H1 (cell line): ENCODE data around the gene NOVA1. TPM values are rescaled to one million over a fixed set of nuclear protein-coding genes. Genes with fewer than 3 reads are reported as not detected.

Experiments
- CTCF ChIA-PET: fragments of 300-600 bp; sonication (Branson Sonifier 250); formaldehyde crosslinking; loops from one replicate; lab custom pipeline; 2021; ENCODE audit not compliant: partially characterized antibody; lab: Charles Lee
- POLR2A ChIA-PET: fragments of 300-600 bp; sonication (Branson Sonifier 250); formaldehyde crosslinking; loops from one replicate; lab custom pipeline; 2021; ENCODE audit warnings: inconsistent platforms; ENCODE audit not compliant: partially characterized antibody; lab: Charles Lee
- DNase-seq, 2 experiments: peaks; one replicate each; pipeline versions ENCODE4 v3.0.0 to v3.0.0-alpha.2; 2010 to 2022; ENCODE audit warnings: low spot score in 2 of 2, low read depth in 1 of 2, mixed read lengths in 1 of 2
- FAIRE-seq: peaks from 2 replicates; lab custom pipeline; 2011; peaks lifted over from hg19 to GRCh38; lab: Jason Lieb, UNC
- H2AFZ ChIP-seq: 2 replicates; pipeline ENCODE4 v1.8.1; 2012; ENCODE audit warnings: low read length, inconsistent platforms
- H2AK5ac ChIP-seq: 2 replicates; pipeline ENCODE4 v1.6.1; 2013; ENCODE audit warnings: low read depth, low read length
- H2BK120ac ChIP-seq: replicated peaks from 2 replicates; pipeline ENCODE3; 2013; ENCODE audit warnings: low read depth, low read length, inconsistent platforms
- H2BK12ac ChIP-seq: 2 replicates; pipeline ENCODE4 v1.6.1; 2013; ENCODE audit warnings: low read depth, low read length
- H2BK15ac ChIP-seq: 2 replicates; pipeline ENCODE4 v1.6.1; 2013; ENCODE audit warnings: low read length
- H2BK20ac ChIP-seq: 2 replicates; pipeline ENCODE4 v1.6.1; 2013; ENCODE audit warnings: low read length
- H2BK5ac ChIP-seq: 2 replicates; pipeline ENCODE4 v1.6.1; 2013; ENCODE audit warnings: low read depth, low read length
- H3K14ac ChIP-seq: 2 replicates; pipeline ENCODE4 v1.6.1; 2013; ENCODE audit warnings: inconsistent platforms; ENCODE audit not compliant: insufficient read length
- H3K18ac ChIP-seq: 2 replicates; pipeline ENCODE4 v1.6.1; 2013; ENCODE audit warnings: low read length; ENCODE audit errors: extremely low read depth
- H3K23ac ChIP-seq: 2 replicates; pipeline ENCODE4 v1.6.1; 2013; ENCODE audit warnings: inconsistent platforms; ENCODE audit not compliant: insufficient read length
- H3K23me2 ChIP-seq: 2 replicates; pipeline ENCODE4 v1.6.1; 2013; ENCODE audit warnings: low read depth, low read length
- H3K27ac ChIP-seq: 2 replicates; pipeline ENCODE4 v1.6.1; 2011; ENCODE audit warnings: low read depth, low read length, inconsistent platforms
- H3K27me3 ChIP-seq, 4 experiments: replicated peaks in 1 of 4; 1 replicate in 1 of 4; 2 replicates in 3 of 4; pipeline versions ENCODE4 v1.6.1 to v1.8.1; 2011 to 2013; ENCODE audit warnings: low read length in 3 of 4, mild to moderate bottlenecking in 3 of 4, inconsistent platforms in 2 of 4, mixed read lengths in 2 of 4, moderate library complexity in 1 of 4; ENCODE audit not compliant: control insufficient read depth in 3 of 4, insufficient read depth in 3 of 4; ENCODE audit errors: extremely low read depth in 1 of 4
- H3K36me3 ChIP-seq, 4 experiments: 2 replicates each; pipeline versions ENCODE4 v1.6.1 to v1.8.1; 2011 to 2013; ENCODE audit warnings: mild to moderate bottlenecking in 4 of 4, low read length in 3 of 4, moderate library complexity in 2 of 4, control low read depth in 1 of 4, inconsistent platforms in 1 of 4; ENCODE audit not compliant: insufficient read depth in 4 of 4, control insufficient read depth in 2 of 4
- H3K4ac ChIP-seq: replicated peaks from 2 replicates; pipeline ENCODE3; 2013; ENCODE audit warnings: low read length, low read depth, mixed read lengths, inconsistent platforms; ENCODE audit not compliant: insufficient read length
- H3K4me1 ChIP-seq, 4 experiments: replicated peaks in 1 of 4; 1 replicate in 1 of 4; 2 replicates in 3 of 4; pipeline versions ENCODE4 v1.6.1 to v1.8.1; 2011 to 2013; ENCODE audit warnings: low read length in 3 of 4, inconsistent platforms in 2 of 4, mixed read lengths in 1 of 4; ENCODE audit not compliant: insufficient read depth in 4 of 4, control insufficient read depth in 3 of 4
- H3K4me2 ChIP-seq, 2 experiments: 2 replicates each; pipeline versions ENCODE4 v1.6.1 to v1.8.1; 2011 to 2013; ENCODE audit warnings: low read depth in 2 of 2, low read length in 2 of 2, control low read depth in 1 of 2, inconsistent platforms in 1 of 2, mild to moderate bottlenecking in 1 of 2; ENCODE audit not compliant: insufficient read depth in 1 of 2
- H3K4me3 ChIP-seq, 4 experiments: fragments of 200-600, 300-600 bp in 1 of 4; sonication (generic), shearing (Covaris generic), sonication (Bioruptor Twin) in 1 of 4; 2 replicates each; pipeline versions ENCODE4 v1.5.1 to v1.8.1; 2011 to 2016; ENCODE audit warnings: low read length in 4 of 4, low read depth in 3 of 4, control low read depth in 2 of 4, inconsistent platforms in 2 of 4, mild to moderate bottlenecking in 2 of 4, mixed read lengths in 1 of 4, moderate library complexity in 1 of 4; ENCODE audit not compliant: insufficient read depth in 2 of 4; ENCODE audit errors: extremely low read depth in 1 of 4
- H3K56ac ChIP-seq: replicated peaks from 2 replicates; pipeline ENCODE3; 2013; ENCODE audit warnings: low read depth, mild to moderate bottlenecking, mixed read lengths, low read length, inconsistent platforms; ENCODE audit not compliant: insufficient read length
- H3K79me1 ChIP-seq: 2 replicates; pipeline ENCODE4 v1.6.1; 2013; ENCODE audit warnings: low read depth, low read length, control low read depth
- H3K79me2 ChIP-seq, 2 experiments: 2 replicates each; pipeline versions ENCODE4 v1.6.1 to v1.8.1; 2012 to 2013; ENCODE audit warnings: low read length in 2 of 2, mild to moderate bottlenecking in 2 of 2, inconsistent platforms in 1 of 2; ENCODE audit not compliant: insufficient read depth in 2 of 2, control insufficient read depth in 1 of 2
- H3K9ac ChIP-seq, 4 experiments: replicated peaks in 1 of 4; 1 replicate in 1 of 4; 2 replicates in 3 of 4; pipeline versions ENCODE4 v1.6.1 to v1.8.1; 2011 to 2013; ENCODE audit warnings: low read depth in 3 of 4, low read length in 3 of 4, control low read depth in 2 of 4, mild to moderate bottlenecking in 2 of 4, moderate library complexity in 2 of 4, inconsistent platforms in 1 of 4; ENCODE audit errors: extremely low read depth in 1 of 4
- H3K9me3 ChIP-seq, 2 experiments: 2 replicates each; pipeline versions ENCODE4 v1.6.1 to v1.8.1; 2012 to 2013; ENCODE audit warnings: mild to moderate bottlenecking in 2 of 2, moderate library complexity in 2 of 2, control low read depth in 1 of 2, inconsistent platforms in 1 of 2, low read depth in 1 of 2, low read length in 1 of 2, mixed read lengths in 1 of 2; ENCODE audit not compliant: insufficient read depth in 2 of 2
- H4K20me1 ChIP-seq, 2 experiments: replicated peaks in 1 of 2; 2 replicates each; pipeline versions ENCODE3 to v1.8.1; 2011 to 2013; ENCODE audit warnings: inconsistent platforms in 2 of 2, low read length in 2 of 2, mild to moderate bottlenecking in 1 of 2; ENCODE audit not compliant: insufficient read depth in 2 of 2, control insufficient read depth in 1 of 2
- H4K5ac ChIP-seq: 2 replicates; pipeline ENCODE4 v1.6.1; 2013; ENCODE audit warnings: low read length, low read depth, mixed read lengths, inconsistent platforms; ENCODE audit not compliant: insufficient read length
- H4K8ac ChIP-seq: 2 replicates; pipeline ENCODE4 v1.8.0; 2013; ENCODE audit warnings: mild to moderate bottlenecking, moderate library complexity, low read length, inconsistent platforms; ENCODE audit not compliant: insufficient read depth; ENCODE audit errors: extremely low read depth
- H4K91ac ChIP-seq: replicated peaks from 2 replicates; pipeline ENCODE3; 2013; ENCODE audit warnings: low read length, mixed read lengths, inconsistent platforms; ENCODE audit not compliant: insufficient read length
- CBX8 ChIP-seq: fragments of 300-800, 300-1000 bp; sonication (generic); IDR thresholded peaks from 2 replicates; pipeline ENCODE4 v1.7.1; 2016; ENCODE audit warnings: low read depth, low read length, borderline replicate concordance
- CHD1 ChIP-seq: IDR thresholded peaks from 2 replicates; pipeline ENCODE4 v1.6.1; 2012; ENCODE audit warnings: low read depth, low read length, improper control_type of control experiment
- CTBP2 ChIP-seq: IDR thresholded peaks from 2 replicates; pipeline ENCODE4 v1.7.0; 2011; ENCODE audit warnings: borderline replicate concordance, mild to moderate bottlenecking, moderate library complexity, mixed read lengths, low read length; ENCODE audit not compliant: insufficient read depth, insufficient read length
- E2F6 ChIP-seq: IDR thresholded peaks from 2 replicates; pipeline ENCODE4 v1.6.1; 2012; ENCODE audit warnings: inconsistent platforms
- KDM4A ChIP-seq: IDR thresholded peaks from one replicate; pipeline ENCODE4 v1.7.1; 2012; ENCODE audit warnings: low read depth, mild to moderate bottlenecking, moderate library complexity, low read length, inconsistent platforms; ENCODE audit not compliant: severe bottlenecking
- KDM5A ChIP-seq: fragments of 200-600 bp; IDR thresholded peaks from 2 replicates; pipeline ENCODE4 v1.7.1; 2012; ENCODE audit warnings: mild to moderate bottlenecking, low read length, inconsistent platforms, mixed read lengths
- PHF8 ChIP-seq: fragments of 200-600 bp; sonication (generic); conservative IDR thresholded peaks from 2 replicates; pipeline ENCODE4 v1.7.1; 2012; ENCODE audit warnings: low read depth, mild to moderate bottlenecking, inconsistent platforms, low read length, moderate library complexity
- RAD21 ChIP-seq, 2 experiments: IDR thresholded peaks in 1 of 2; conservative IDR thresholded peaks in 1 of 2; 2 replicates each; pipeline ENCODE4 v1.6.1; 2011; ENCODE audit warnings: low read depth in 2 of 2, low read length in 2 of 2, improper control_type of control experiment in 1 of 2, inconsistent platforms in 1 of 2, mild to moderate bottlenecking in 1 of 2, moderate library complexity in 1 of 2
- RFX5 ChIP-seq: IDR thresholded peaks from 2 replicates; pipeline ENCODE4 v1.6.1; 2011; ENCODE audit warnings: low read depth, low read length, improper control_type of control experiment, borderline replicate concordance
- SRF ChIP-seq: IDR thresholded peaks from 2 replicates; pipeline ENCODE4 v1.6.1; 2011; ENCODE audit warnings: mild to moderate bottlenecking, low read depth, low read length, moderate library complexity
- TAF7 ChIP-seq: optimal IDR thresholded peaks from 2 replicates; pipeline ENCODE3; 2011; ENCODE audit warnings: low read depth, mild to moderate bottlenecking, inconsistent platforms, low read length, moderate library complexity, borderline replicate concordance
- YY1 ChIP-seq: IDR thresholded peaks from 2 replicates; pipeline ENCODE4 v1.6.1; 2011; ENCODE audit warnings: low read depth, mild to moderate bottlenecking, low read length
- polyA plus RNA-seq, 7 experiments: library from polyadenylated mRNA; depleted of rRNA in 3 of 7; stranded (reverse) in 5 of 7; unstranded in 2 of 7; fragments of >200 nt in 5 of 7; fragments of 200-250 nt in 2 of 7; gene quantifications; 1 replicate in 5 of 7; 2 replicates in 1 of 7; 4 replicates in 1 of 7; pipeline versions ENCODE4 v1.2.1 to v1.2.3, GENCODE V29; 2011 to 2013; ENCODE audit warnings: missing spikeins in 2 of 7, mixed read lengths in 2 of 7
- total RNA-seq: library from RNA; stranded (reverse); fragmentation: NEBNext Ultra II Directional; extraction: Animal tissue kit (Norgen Biotek cat#: 25700); gene quantifications from 2 replicates; pipeline ENCODE4 v1.2.1, GENCODE V29; 2021

NOVA1 gene
- total and polyA plus RNA-seq, 2 of the 8 experiments (the other 6 are each of a cell fraction or from before 2014, with no cell fraction given) = 6.8 to 12.7 TPM

- no peak for FAIRE-seq
These were observed 182.9 kb downstream of the NOVA1 start for GRCh38 chr14:26414926-26415325.

More at GRCh38 chr14:26414926-26415325, 182.9 kb downstream of the NOVA1 start:
- H3K4ac ChIP-seq = no peak overlapping the region
- DNase-seq = no peak
- no peak overlapping the region for H3K56ac ChIP-seq
- CTCF ChIA-PET = no interaction called here
- no peak overlapping the region for H3K9ac ChIP-seq
- no peak overlapping the region for H4K5ac ChIP-seq
- H3K9me3 ChIP-seq = no peaks in the 10 kb centered on the region
- no peak overlapping the region for H4K8ac ChIP-seq
- H3K79me1 ChIP-seq = no peaks in the 10 kb centered on the region
- H2BK20ac ChIP-seq = no peak overlapping the region
- TF ChIP-seq RFX5 (no peak), SRF (no peak), CBX8 (no peak), YY1 (no peak), TAF7 (no peak), CHD1 (no peak), CTBP2 (no peak), KDM4A (no peak), KDM5A (no peak), RAD21 (IDR thresholded peaks at IDR 0.05 in 1 of 2, conservative IDR thresholded peaks at IDR 0.05 in 1 of 2; ENCODE audit: low read depth in 2 of 2, low read length in 2 of 2) (no peak), E2F6 (no peak), PHF8 (no peak)
- TF ChIP-seq, all 59 proteins: peak for 0
- Histone ChIP-seq H3K4me2 (no peak overlapping the region), H3K23ac (no peak overlapping the region), H2BK120ac (no peak overlapping the region), H2BK15ac (no peak overlapping the region), H2BK12ac (no peak overlapping the region), H3K4me3 (no peak overlapping the region), H2AFZ (no peak overlapping the region), H3K27me3 (no peaks in the 10 kb centered on the region), H2BK5ac (no peak overlapping the region), H4K91ac (no peak overlapping the region), H2AK5ac (no peak overlapping the region), H3K4me1 (no peaks in the 10 kb centered on the region), H3K23me2 (no peaks in the 10 kb centered on the region), H4K20me1 (no peaks in the 10 kb centered on the region), H3K18ac (no peak overlapping the region), H3K27ac (no peak overlapping the region), H3K14ac (no peak overlapping the region), H3K36me3 (no peaks in the 10 kb centered on the region), H3K79me2 (no peaks in the 10 kb centered on the region)
- POLR2A ChIA-PET = no interaction called here
